Measurements from ENCODE around the gene GXYLT1. TPM values are rescaled to one million over a fixed set of nuclear protein-coding genes. Genes with fewer than 3 reads are reported as not detected.
"Not testable (repeated sequence)": the region's sequence is repeated elsewhere in the genome, so short reads cannot be mapped to it uniquely, and the experiment has no call there.

Gene GXYLT1
- total RNA-seq, 1 donor from 2014 or later: 39.8 TPM

GRCh38 chr12:42056130-42056529 is 88.5 kb downstream of the GXYLT1 start:
- TF ChIP-seq, protein P1, sequence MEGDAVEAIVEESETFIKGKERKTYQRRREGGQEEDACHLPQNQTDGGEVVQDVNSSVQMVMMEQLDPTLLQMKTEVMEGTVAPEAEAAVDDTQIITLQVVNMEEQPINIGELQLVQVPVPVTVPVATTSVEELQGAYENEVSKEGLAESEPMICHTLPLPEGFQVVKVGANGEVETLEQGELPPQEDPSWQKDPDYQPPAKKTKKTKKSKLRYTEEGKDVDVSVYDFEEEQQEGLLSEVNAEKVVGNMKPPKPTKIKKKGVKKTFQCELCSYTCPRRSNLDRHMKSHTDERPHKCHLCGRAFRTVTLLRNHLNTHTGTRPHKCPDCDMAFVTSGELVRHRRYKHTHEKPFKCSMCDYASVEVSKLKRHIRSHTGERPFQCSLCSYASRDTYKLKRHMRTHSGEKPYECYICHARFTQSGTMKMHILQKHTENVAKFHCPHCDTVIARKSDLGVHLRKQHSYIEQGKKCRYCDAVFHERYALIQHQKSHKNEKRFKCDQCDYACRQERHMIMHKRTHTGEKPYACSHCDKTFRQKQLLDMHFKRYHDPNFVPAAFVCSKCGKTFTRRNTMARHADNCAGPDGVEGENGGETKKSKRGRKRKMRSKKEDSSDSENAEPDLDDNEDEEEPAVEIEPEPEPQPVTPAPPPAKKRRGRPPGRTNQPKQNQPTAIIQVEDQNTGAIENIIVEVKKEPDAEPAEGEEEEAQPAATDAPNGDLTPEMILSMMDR (IDR thresholded peaks at IDR 0.05; ENCODE audit: unreplicated experiment): no peak
- Mint-ChIP-seq H3K4me3 (no peak overlapping the region), H3K4me1 (peaks cover 5% of the 10 kb centered on the region), H3K9me3 (peaks cover 31% of the 10 kb centered on the region), H3K27me3 (ENCODE audit: low read depth) (no peaks in the 10 kb centered on the region), H3K27ac (no peak overlapping the region), H3K36me3 (peaks cover 6% of the 10 kb centered on the region)
- DNase-seq (ENCODE audit: low spot score in 2 of 2, unreplicated experiment in 2 of 2): no peak

DNA sequence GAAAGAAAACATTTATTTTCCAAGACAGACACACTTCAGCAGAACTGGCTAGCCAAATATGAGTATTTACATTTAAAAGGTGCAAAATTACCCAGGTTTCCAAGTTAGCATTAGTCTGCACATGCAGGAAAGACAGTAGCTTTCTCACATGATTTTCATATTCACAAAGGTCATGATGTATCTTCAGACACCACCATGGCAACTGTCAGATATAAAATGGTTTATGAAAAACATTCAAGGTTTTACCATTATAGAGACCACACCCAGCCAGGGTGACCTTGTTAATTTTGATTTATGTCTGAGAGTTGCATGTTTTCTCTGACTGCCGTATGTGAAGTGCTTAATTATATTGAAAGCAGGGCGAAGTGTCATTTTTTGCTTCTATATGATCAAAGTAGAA is 91.2 kb downstream of the GXYLT1 start:
- Mint-ChIP-seq H3K9me3 (peaks cover 22% of the 10 kb centered on the region), H3K36me3 (peaks cover 5% of the 10 kb centered on the region), H3K27ac (no peak overlapping the region), H3K27me3 (ENCODE audit: low read depth) (no peaks in the 10 kb centered on the region), H3K4me1 (peaks cover 5% of the 10 kb centered on the region), H3K4me3 (no peak overlapping the region)
- DNase-seq (ENCODE audit: low spot score in 2 of 2, unreplicated experiment in 2 of 2): no peak
- TF ChIP-seq, protein P1 (IDR thresholded peaks at IDR 0.05; ENCODE audit: unreplicated experiment): no peak

GRCh38 chr12:42048980-42049379 is 95.7 kb downstream of the GXYLT1 start:
- not testable (repeated sequence) for H3K4me3 Mint-ChIP-seq; DNase-seq (ENCODE audit: low spot score in 2 of 2, unreplicated experiment in 2 of 2); H3K27ac Mint-ChIP-seq; H3K36me3 Mint-ChIP-seq; H3K27me3 Mint-ChIP-seq (ENCODE audit: low read depth); H3K4me1 Mint-ChIP-seq
- H3K9me3 Mint-ChIP-seq: peaks cover 21% of the 10 kb centered on the region

GRCh38 chr12:42039577-42039976 is 105.1 kb downstream of the GXYLT1 start:
- peaks cover 8% of the 10 kb centered on the region for H3K36me3 Mint-ChIP-seq
- H3K27me3 Mint-ChIP-seq (ENCODE audit: low read depth): no peaks in the 10 kb centered on the region
- no peak for DNase-seq (ENCODE audit: low spot score in 2 of 2, unreplicated experiment in 2 of 2)
- H3K27ac Mint-ChIP-seq: no peak overlapping the region
- peaks cover 21% of the 10 kb centered on the region for H3K9me3 Mint-ChIP-seq
- TF ChIP-seq, protein P1 (IDR thresholded peaks at IDR 0.05; ENCODE audit: unreplicated experiment): no peak
- no peaks in the 10 kb centered on the region for H3K4me1 Mint-ChIP-seq
- H3K4me3 Mint-ChIP-seq: no peak overlapping the region

- TF ChIP-seq, protein P1 (IDR thresholded peaks at IDR 0.05; ENCODE audit: unreplicated experiment): no peak
- no peak overlapping the region for H3K4me3 Mint-ChIP-seq
- no peak for DNase-seq (ENCODE audit: low spot score in 2 of 2, unreplicated experiment in 2 of 2)
These were observed 105.5 kb downstream of the GXYLT1 start for GRCh38 chr12:42039176-42039575.

DNA sequence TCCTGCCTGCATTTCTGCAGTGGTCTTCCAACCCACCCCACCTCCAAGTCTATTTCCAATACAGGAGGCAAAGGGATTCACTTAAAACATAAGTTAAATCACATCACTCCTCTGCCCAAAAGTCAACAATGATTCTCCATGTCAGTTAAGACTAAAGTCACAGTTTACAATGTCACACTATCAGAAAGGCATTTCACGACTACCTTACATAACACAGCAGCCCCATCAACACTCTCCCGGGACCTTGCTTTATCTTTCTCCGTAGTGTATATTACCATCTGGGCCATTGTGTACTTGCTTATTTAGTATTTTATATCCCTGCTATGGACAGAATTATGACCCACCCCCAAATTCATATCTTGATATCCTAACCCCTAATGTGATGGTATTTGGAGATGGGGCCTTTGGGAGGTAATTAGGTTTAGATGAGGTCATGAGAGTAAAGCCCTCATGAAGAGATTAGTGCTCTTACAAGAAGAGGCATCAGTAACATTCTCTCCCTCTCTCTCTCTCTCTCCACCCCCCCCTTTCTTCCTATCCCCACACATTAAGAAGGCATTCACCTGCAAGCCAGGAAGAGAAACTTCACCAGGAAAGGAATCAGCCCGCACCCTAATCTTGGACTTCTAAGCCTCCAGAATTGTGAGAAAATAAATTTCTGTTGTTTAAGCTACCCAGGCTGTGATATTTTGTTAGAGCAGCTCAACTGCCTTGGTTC is 112.7 kb downstream of the GXYLT1 start:
- H3K9me3 Mint-ChIP-seq: peaks cover 14% of the 10 kb centered on the region
- no peak overlapping the region for H3K4me3 Mint-ChIP-seq
- H3K4me1 Mint-ChIP-seq: no peaks in the 10 kb centered on the region
- no peak for DNase-seq (ENCODE audit: low spot score in 2 of 2, unreplicated experiment in 2 of 2)
- TF ChIP-seq, protein P1 (IDR thresholded peaks at IDR 0.05; ENCODE audit: unreplicated experiment): no peak
- H3K36me3 Mint-ChIP-seq: peaks cover 7% of the 10 kb centered on the region
- no peak overlapping the region for H3K27ac Mint-ChIP-seq
- no peaks in the 10 kb centered on the region for H3K27me3 Mint-ChIP-seq (ENCODE audit: low read depth)

More at GRCh38 chr12:42039176-42039575, 105.5 kb downstream of the GXYLT1 start:
- peaks cover 8% of the 10 kb centered on the region for H3K36me3 Mint-ChIP-seq
- no peaks in the 10 kb centered on the region for H3K27me3 Mint-ChIP-seq (ENCODE audit: low read depth)
- no peak overlapping the region for H3K27ac Mint-ChIP-seq
- H3K9me3 Mint-ChIP-seq: peaks cover 21% of the 10 kb centered on the region
- H3K4me1 Mint-ChIP-seq: no peaks in the 10 kb centered on the region

Other genes starting within 250 kb of the GXYLT1 start
- gene YAF2, start 93.4 kb upstream of the GXYLT1 start, total RNA-seq: 52.2 to 59.4 TPM (median 56.4 TPM) in 3 replicates
- gene ZCRB1, start 181.2 kb upstream of the GXYLT1 start, total RNA-seq: 53.2 to 60.3 TPM (median 54.3 TPM) in 3 replicates
- 74.9 to 88.3 TPM (median 79.9 TPM) in 3 replicates for gene PPHLN1, start 181.3 kb upstream of the GXYLT1 start, total RNA-seq